RWPE2 (cell line): ENCODE results near the gene TMCC1.
"Not testable (repeated sequence)": the region's sequence is repeated elsewhere in the genome, so short reads cannot be mapped to it uniquely, and the experiment has no call there.

ENCODE experiments used
- ATAC-seq: fragments of 200-7000 bp; cut with Tn5 transposase; 3 replicates; pipeline ENCODE4 v1.9.1; 2021; ENCODE audit warnings: low read depth
- DNase-seq: peaks from one replicate; pipeline ENCODE4 v3.0.0-alpha.2; 2020; ENCODE audit warnings: low spot score
- H3K27ac ChIP-seq: fragments of 450-650 bp; 2 replicates; pipeline ENCODE4 v1.5.1; 2017; ENCODE audit warnings: mild to moderate bottlenecking; ENCODE audit not compliant: poor library complexity, severe bottlenecking
- H3K27me3 ChIP-seq: fragments of 250-450 bp; sonication (Bioruptor Pico); 2 replicates; pipeline ENCODE4 v1.5.1; 2021; ENCODE audit warnings: mild to moderate bottlenecking, moderate library complexity; ENCODE audit not compliant: insufficient read depth, poor library complexity, severe bottlenecking
- H3K36me3 ChIP-seq: fragments of 250-450 bp; sonication (Bioruptor Pico); 2 replicates; pipeline ENCODE4 v1.5.1; 2020; ENCODE audit warnings: low read depth, mild to moderate bottlenecking, moderate library complexity
- H3K4me1 ChIP-seq: fragments of 250-450 bp; sonication (Bioruptor Pico); 2 replicates; pipeline ENCODE4 v1.5.1; 2021; ENCODE audit warnings: mild to moderate bottlenecking, moderate library complexity; ENCODE audit not compliant: insufficient read depth, poor library complexity, severe bottlenecking
- H3K4me3 ChIP-seq: fragments of 250-450 bp; sonication (Bioruptor Pico); 2 replicates; pipeline ENCODE4 v1.5.1; 2021; ENCODE audit warnings: mild to moderate bottlenecking, moderate library complexity; ENCODE audit not compliant: severe bottlenecking
- H3K9me3 ChIP-seq: fragments of 250-450 bp; sonication (Bioruptor Pico); 2 replicates; pipeline ENCODE4 v1.5.1; 2021; ENCODE audit warnings: mild to moderate bottlenecking, moderate library complexity; ENCODE audit not compliant: severe bottlenecking
- TF ChIP-seq, protein P1 (sequence below): fragments of 450-650 bp; IDR thresholded peaks from one replicate; pipeline ENCODE4 v1.5.1; 2017; ENCODE audit warnings: mild to moderate bottlenecking, moderate library complexity; ENCODE audit not compliant: poor library complexity, severe bottlenecking

TMCC1 gene

DNA sequence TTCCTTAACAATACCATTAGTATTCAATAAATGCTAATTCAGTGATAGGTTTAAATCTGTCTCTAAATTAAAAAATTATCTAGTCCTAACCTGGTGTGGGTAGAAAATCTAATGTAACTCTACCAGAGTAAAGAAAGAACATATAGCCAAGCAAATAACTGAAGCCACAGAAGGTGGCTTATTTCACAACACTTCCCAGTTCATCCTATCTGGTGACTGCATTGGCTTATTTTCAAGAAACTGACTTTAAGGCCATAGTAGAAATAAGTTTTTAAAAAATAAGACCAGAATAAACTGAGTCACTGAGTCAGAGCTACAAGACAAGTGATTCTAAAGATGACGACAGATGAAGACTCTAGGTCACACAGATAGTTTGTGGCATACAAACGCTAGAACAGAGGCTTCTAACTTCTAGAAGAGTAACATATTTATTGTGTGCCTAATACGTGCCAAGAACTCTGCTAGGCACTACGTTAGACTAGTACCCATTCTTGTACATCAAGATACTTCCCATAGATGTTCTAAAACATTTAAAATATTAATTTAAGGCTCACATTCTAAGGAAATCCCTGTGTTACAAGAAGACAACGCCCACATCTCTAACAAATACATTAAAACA, 25.9 kb downstream of the TMCC1 start:
- DNase-seq (no peak), ATAC-seq (no peak)
- H3K4me3 ChIP-seq = no peak overlapping the region
- no peaks in the 10 kb centered on the region for H3K27me3 ChIP-seq
- H3K4me1 ChIP-seq = no peaks in the 10 kb centered on the region
- H3K27ac ChIP-seq = no peak overlapping the region
- H3K9me3 ChIP-seq = no peaks in the 10 kb centered on the region
- TF ChIP-seq, protein P1, sequence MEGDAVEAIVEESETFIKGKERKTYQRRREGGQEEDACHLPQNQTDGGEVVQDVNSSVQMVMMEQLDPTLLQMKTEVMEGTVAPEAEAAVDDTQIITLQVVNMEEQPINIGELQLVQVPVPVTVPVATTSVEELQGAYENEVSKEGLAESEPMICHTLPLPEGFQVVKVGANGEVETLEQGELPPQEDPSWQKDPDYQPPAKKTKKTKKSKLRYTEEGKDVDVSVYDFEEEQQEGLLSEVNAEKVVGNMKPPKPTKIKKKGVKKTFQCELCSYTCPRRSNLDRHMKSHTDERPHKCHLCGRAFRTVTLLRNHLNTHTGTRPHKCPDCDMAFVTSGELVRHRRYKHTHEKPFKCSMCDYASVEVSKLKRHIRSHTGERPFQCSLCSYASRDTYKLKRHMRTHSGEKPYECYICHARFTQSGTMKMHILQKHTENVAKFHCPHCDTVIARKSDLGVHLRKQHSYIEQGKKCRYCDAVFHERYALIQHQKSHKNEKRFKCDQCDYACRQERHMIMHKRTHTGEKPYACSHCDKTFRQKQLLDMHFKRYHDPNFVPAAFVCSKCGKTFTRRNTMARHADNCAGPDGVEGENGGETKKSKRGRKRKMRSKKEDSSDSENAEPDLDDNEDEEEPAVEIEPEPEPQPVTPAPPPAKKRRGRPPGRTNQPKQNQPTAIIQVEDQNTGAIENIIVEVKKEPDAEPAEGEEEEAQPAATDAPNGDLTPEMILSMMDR = no peak
- H3K36me3 ChIP-seq = peaks cover 27% of the 10 kb centered on the region

DNA sequence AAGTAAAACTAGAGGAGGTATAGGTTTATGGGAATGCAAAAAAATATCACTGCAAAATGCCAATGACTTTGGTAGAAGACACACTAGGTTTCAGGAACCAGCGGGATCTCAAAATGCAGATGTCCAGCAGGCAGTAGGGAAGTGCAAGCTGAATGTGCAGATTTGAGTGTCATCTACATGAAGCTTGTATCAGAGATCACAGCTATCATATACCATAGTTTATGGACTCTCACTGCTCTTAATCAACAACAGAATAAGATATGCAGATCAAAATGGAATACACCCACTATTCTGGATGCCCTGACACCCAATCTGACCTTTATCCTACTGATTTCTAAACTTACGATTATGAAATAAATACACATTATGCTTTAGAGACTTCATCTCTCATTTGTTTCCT, 27.7 kb downstream of the TMCC1 start:
- ATAC-seq (no peak), DNase-seq (no peak)
- Histone ChIP-seq H3K36me3 (peaks cover 28% of the 10 kb centered on the region), H3K27me3 (no peaks in the 10 kb centered on the region), H3K4me3 (no peak overlapping the region), H3K4me1 (no peaks in the 10 kb centered on the region), H3K9me3 (no peaks in the 10 kb centered on the region), H3K27ac (no peak overlapping the region)
- TF ChIP-seq, protein P1 = no peak

DNA sequence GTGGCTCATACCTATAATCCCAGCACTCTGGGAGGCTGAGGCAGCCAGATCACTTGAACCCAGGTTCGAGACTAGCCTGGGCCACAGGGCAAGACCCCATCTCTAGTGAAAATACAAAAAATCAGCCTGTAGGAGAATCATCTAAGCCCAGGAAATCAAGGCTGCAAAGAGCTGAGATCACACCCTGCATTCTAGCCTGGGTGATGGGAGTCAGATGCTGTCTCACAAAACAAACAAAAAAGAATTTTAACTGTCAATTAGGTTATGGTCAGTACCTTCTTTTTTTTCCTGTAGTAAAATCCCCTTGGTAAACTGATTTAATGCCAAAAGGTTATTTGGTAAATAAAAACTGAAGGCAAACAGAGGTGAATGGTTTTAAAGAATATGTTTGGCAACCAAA, 29.0 kb downstream of the TMCC1 start:
- Histone ChIP-seq H3K4me1 (no peaks in the 10 kb centered on the region), H3K4me3 (no peak overlapping the region), H3K27me3 (no peaks in the 10 kb centered on the region), H3K9me3 (no peaks in the 10 kb centered on the region), H3K27ac (no peak overlapping the region), H3K36me3 (peaks cover 26% of the 10 kb centered on the region)
- no peak for DNase-seq
- TF ChIP-seq, protein P1 = no peak
- no peak for ATAC-seq

DNA sequence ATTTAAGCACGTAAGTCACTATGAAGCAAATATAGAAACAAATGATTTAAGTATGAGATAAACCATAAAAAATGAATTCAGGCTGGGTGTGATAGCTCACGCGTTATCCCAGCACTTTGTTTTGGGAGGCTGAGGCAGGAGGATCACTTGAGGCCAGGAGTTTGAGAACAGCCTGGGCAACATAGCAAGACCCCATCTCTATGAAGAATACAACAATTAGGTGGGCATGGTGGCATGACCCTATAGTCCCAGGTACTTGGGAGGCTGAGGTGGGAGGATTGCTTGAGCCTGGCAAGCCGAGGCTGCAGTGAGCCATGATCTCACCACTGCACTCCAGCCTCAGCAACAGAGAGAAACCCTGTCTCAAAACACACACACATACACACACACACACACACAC, 34.2 kb downstream of the TMCC1 start:
- DNase-seq = no peak
- Histone ChIP-seq H3K9me3 (no peaks in the 10 kb centered on the region), H3K27ac (no peak overlapping the region), H3K36me3 (peaks cover 16% of the 10 kb centered on the region), H3K4me1 (peaks cover 11% of the 10 kb centered on the region), H3K4me3 (no peak overlapping the region), H3K27me3 (no peaks in the 10 kb centered on the region)
- no peak for ATAC-seq
- TF ChIP-seq, protein P1 = no peak

DNA sequence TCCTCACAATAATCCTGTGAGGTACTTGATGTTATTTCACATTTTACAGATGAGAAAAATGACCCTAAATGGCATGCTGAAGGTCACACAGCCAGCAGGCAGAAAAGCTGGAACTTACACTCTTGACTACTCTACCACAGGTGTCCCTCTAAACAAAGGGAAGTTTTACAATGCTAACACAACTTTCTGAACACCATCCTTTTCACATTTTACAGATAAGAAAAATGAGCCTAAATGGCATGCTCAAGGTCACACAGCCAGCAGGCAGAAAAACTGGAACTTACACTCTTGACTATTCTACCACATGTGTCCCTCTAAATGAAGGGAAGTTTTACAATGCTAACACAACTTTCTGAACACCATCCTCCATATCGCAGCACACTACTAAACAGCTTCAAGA, 35.6 kb downstream of the TMCC1 start:
- Histone ChIP-seq H3K4me1 (peaks cover 11% of the 10 kb centered on the region), H3K4me3 (no peak overlapping the region), H3K27me3 (no peaks in the 10 kb centered on the region), H3K27ac (no peak overlapping the region), H3K9me3 (no peaks in the 10 kb centered on the region), H3K36me3 (peaks cover 16% of the 10 kb centered on the region)
- DNase-seq (no peak), ATAC-seq (no peak)
- TF ChIP-seq, protein P1 = no peak

DNA sequence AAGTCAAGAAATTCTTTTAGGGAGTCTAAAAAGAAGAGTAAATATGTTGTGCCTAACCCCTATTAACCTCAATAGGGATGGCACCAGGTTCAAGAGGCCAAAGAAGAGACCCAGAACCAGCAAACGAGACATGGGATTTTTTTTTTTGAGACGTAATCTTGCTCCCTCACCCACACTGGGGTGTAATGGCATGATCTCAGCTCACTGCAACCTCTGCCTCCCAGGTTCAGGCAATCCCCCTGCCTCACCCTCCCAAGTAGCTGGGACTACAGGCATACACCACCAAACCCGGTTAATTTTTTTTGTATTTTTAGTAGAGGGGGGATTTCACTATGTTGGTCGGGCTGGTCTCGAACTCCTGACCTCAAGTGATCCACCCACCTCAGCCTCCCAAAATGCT, 36.7 kb downstream of the TMCC1 start:
- H3K4me3 ChIP-seq, H3K27me3 ChIP-seq, H3K9me3 ChIP-seq, ATAC-seq, DNase-seq: not testable (repeated sequence)
- Histone ChIP-seq H3K4me1 (peaks cover 11% of the 10 kb centered on the region), H3K27ac (peak overlapping the region; percentile 32), H3K36me3 (peaks cover 11% of the 10 kb centered on the region)
